ENCODE measurements around the gene IGLL5. TPM values are rescaled to one million over a fixed set of nuclear protein-coding genes. Genes with fewer than 3 reads are reported as not detected.

The IGLL5 gene
- total and polyA plus RNA-seq, 7 donors, result 0.06 to 0.50 (median 0.45) TPM; not detected in 4

- Histone ChIP-seq H3K4me1 (no peaks in the 10 kb centered on the region), H3K27ac (no peak overlapping the region), H3K9me3 (no peaks in the 10 kb centered on the region), H3K4me3 (no peak overlapping the region), H3K36me3 (ENCODE audit: insufficient read depth in 1 of 2, low read depth in 1 of 2) (no peaks in the 10 kb centered on the region), H3K27me3 (ENCODE audit: insufficient read depth in 3 of 3, low read length in 2 of 3) (peaks cover 0 to 2% (median 0%) of the 10 kb centered on the region in 3 donors)
- 84 to 88% (median 87%) methylated on average over 4 of the region's 4 CpGs for WGBS, 3 donors
- intact Hi-C loops (cut with DNase I), result no loop called here
- ATAC-seq (no peak), DNase-seq (no peak)
- TF ChIP-seq CTCF (IDR thresholded peaks at IDR 0.05), result no peak
Observed at GRCh38 chr22:22922954-22923319, 35.3 kb downstream of the IGLL5 start.

- no peaks in the 10 kb centered on the region for H3K36me3 ChIP-seq (ENCODE audit: insufficient read depth in 1 of 2, low read depth in 1 of 2)
- no peak for TF ChIP-seq CTCF (IDR thresholded peaks at IDR 0.05)
- WGBS, 3 donors, result 92 to 95% (median 95%) methylated on average over 4 of the region's 4 CpGs
- no peak overlapping the region for H3K4me3 ChIP-seq
- H3K9me3 ChIP-seq, result no peaks in the 10 kb centered on the region
- intact Hi-C loops (cut with DNase I), result no loop called here
- H3K4me1 ChIP-seq, result no peaks in the 10 kb centered on the region
- H3K27ac ChIP-seq, result no peak overlapping the region
- H3K27me3 ChIP-seq (ENCODE audit: insufficient read depth in 3 of 3, low read length in 2 of 3), result peaks cover 0 to 2% (median 0%) of the 10 kb centered on the region in 3 donors
- ATAC-seq (no peak), DNase-seq (no peak)
Observed at GRCh38 chr22:22923379-22923778, 35.8 kb downstream of the IGLL5 start.

GRCh38 chr22:22923930-22924329, 36.3 kb downstream of the IGLL5 start:
- peaks cover 0 to 2% (median 0%) of the 10 kb centered on the region in 3 donors for H3K27me3 ChIP-seq (ENCODE audit: insufficient read depth in 3 of 3, low read length in 2 of 3)
- WGBS, 3 donors, result 67 to 70% (median 70%) methylated on average over 4 of the region's 4 CpGs
- no peak for ATAC-seq

GRCh38 chr22:22924369-22925145, 36.9 kb downstream of the IGLL5 start:
- 76 to 83% (median 79%) methylated on average over 9 of the region's 9 CpGs for WGBS, 3 donors
- no peaks in the 10 kb centered on the region for H3K4me1 ChIP-seq
- H3K36me3 ChIP-seq (ENCODE audit: insufficient read depth in 1 of 2, low read depth in 1 of 2), result no peaks in the 10 kb centered on the region
- intact Hi-C loops (cut with DNase I), result no loop called here
- TF ChIP-seq CTCF (IDR thresholded peaks at IDR 0.05), result no peak
- H3K9me3 ChIP-seq, result no peaks in the 10 kb centered on the region
- no peak overlapping the region for H3K4me3 ChIP-seq
- no peak for ATAC-seq
- DNase-seq, result no peak
- peaks cover 0 to 2% (median 0%) of the 10 kb centered on the region in 3 donors for H3K27me3 ChIP-seq (ENCODE audit: insufficient read depth in 3 of 3, low read length in 2 of 3)
- H3K27ac ChIP-seq, result no peak overlapping the region

More at GRCh38 chr22:22923930-22924329, 36.3 kb downstream of the IGLL5 start:
- H3K27ac ChIP-seq, result no peak overlapping the region
- no peak for DNase-seq
- intact Hi-C loops (cut with DNase I), result no loop called here
- no peaks in the 10 kb centered on the region for H3K36me3 ChIP-seq (ENCODE audit: insufficient read depth in 1 of 2, low read depth in 1 of 2)
- no peaks in the 10 kb centered on the region for H3K9me3 ChIP-seq
- no peaks in the 10 kb centered on the region for H3K4me1 ChIP-seq
- no peak overlapping the region for H3K4me3 ChIP-seq
- no peak for TF ChIP-seq CTCF (IDR thresholded peaks at IDR 0.05)

Measured in psoas muscle (tissue), 8 donors.